LNCaP clone FGC (cell line): Measurements from ENCODE around the gene AGRN.

ENCODE experiments used
- DNase-seq: peaks from one replicate; pipeline ENCODE4 v3.0.0-alpha.2; 2011; ENCODE audit warnings: low read depth
- H3K4me3 ChIP-seq: 2 replicates; pipeline ENCODE4 v1.5.1; 2011; ENCODE audit warnings: mild to moderate bottlenecking, low read depth, low read length, control low read depth
- CTCF ChIP-seq: IDR thresholded peaks from 2 replicates; pipeline ENCODE4 v1.5.1; 2012; ENCODE audit warnings: mild to moderate bottlenecking; ENCODE audit not compliant: control insufficient read depth, insufficient read depth; ENCODE audit errors: extremely low read depth

The AGRN gene

GRCh38 chr1:1088801-1089680, 69.1 kb downstream of the AGRN start:
- no peak for TF ChIP-seq CTCF

GRCh38 chr1:1089731-1090423, 70.0 kb downstream of the AGRN start:
- H3K4me3 ChIP-seq, result no peak overlapping the region
- TF ChIP-seq CTCF, result no peak
- DNase-seq, result no peak

More at GRCh38 chr1:1088801-1089680, 69.1 kb downstream of the AGRN start:
- DNase-seq, result no peak
- H3K4me3 ChIP-seq, result no peak overlapping the region

GRCh38 chr1:1090424-1091343, 70.8 kb downstream of the AGRN start:
- H3K4me3 ChIP-seq, result no peak overlapping the region
- no peak for TF ChIP-seq CTCF
- no peak for DNase-seq

GRCh38 chr1:1091344-1092148, 71.6 kb downstream of the AGRN start:
- no peak overlapping the region for H3K4me3 ChIP-seq
- DNase-seq, result no peak
- TF ChIP-seq CTCF, result no peak

GRCh38 chr1:1092149-1092855, 72.4 kb downstream of the AGRN start:
- no peak overlapping the region for H3K4me3 ChIP-seq
- TF ChIP-seq CTCF, result no peak
- DNase-seq, result no peak
